EL (cell line): ENCODE data around the gene PITPNC1.
"Not testable (repeated sequence)": the region's sequence is repeated elsewhere in the genome, so short reads cannot be mapped to it uniquely, and the experiment has no call there.

Source experiments
- DNase-seq: peaks from one replicate; pipeline ENCODE4 v3.0.0-alpha.2; 2016

PITPNC1 gene

DNA sequence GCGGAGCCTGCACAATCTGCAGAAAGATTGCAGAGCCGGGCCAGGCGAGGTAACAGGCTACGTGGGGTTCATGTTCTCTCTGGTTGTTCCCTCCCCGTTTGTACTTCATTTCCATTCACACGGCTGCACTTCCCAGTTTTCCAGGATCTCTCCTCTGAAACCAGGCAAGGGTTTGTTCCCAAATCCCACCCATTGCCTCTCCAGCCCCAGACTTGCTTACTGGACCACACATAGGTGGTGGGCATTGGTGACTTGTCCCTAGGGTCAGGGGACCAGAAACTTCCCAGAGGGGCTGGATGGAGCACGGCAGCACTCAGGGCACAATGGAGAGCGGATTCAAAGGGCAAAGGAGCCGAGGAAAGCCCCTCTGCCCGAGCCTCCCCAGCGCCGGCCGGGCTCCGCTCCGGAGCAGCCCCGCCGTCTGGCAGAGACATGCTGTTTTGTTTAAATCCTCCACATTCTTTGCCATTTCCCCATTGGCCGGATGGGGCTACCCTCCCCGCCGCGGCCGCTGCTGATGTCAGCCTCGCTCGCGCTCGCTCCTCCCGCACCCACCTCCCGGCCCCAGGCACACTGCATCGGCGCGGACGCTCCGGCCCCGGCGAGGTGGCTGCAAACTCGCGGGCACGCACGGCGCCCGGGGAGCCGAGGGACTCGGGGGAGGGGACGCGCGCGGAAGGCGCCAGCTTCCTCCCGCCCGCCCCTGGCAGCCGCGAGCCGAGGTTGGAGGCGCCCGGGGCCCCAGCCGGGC lies at the start of gene PITPNC1:
TSS of gene PITPNC1 (plus strand) at position 545 of the 751 bp plus-strand sequence.
- peak; percentile 87 for DNase-seq

DNA sequence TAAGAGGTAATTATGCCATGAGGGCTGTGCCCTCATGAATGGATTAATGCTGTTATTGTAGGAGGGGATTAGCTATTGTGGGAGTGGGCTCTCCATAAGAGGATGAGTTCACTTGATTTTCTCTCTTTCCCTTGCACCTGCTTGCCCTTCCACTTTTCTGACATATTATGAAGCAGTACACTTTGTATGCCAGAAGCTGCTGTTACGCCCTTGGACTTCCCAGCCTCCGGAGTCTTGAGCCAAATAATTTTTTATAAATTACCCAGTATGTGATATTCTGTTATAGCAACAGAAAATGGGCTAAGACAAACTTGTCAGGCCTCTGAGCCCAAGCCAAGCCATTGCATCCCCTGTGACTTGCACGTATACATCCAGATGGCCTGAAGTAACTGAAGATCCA lies 49.1 kb upstream of the PITPNC1 start:
- no peak for DNase-seq

DNA sequence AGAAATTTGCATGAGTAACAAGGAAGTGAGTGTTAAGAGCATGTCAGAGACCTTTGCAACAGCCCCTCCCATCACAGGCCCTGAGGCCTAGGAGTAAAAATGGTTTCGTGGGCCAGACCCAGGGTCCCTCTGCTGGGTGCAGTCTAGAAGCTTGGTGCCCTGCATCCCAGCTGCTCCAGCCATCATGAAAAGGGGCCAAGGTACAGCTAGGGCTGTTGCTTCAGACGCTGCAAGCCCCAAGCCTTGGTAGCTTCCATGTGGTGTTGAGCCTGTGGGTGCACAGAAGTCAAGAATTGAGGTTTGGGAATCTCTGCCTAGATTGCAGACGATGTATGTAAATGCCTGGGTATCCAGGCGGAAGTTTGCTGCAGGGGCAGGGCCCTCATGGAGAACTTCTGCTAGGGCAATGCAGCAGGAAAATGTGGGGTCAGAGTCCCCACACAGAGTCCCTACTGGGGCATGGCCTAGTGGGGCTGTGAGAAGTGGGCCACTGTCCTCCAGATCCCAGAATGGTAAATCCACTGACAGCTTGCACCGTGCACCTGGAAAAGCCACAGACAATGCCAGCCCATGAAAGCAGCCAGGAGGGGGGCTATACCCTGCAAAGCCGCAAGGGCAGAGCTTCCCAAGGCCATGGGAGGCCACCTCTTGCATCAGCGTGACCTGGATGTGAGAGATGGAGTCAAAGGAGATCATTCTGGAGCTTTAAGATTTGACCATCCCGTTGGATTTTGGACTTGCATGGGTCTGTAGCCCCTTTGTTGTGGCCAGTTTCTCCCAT lies 45.5 kb upstream of the PITPNC1 start:
- not testable (repeated sequence) for DNase-seq

DNA sequence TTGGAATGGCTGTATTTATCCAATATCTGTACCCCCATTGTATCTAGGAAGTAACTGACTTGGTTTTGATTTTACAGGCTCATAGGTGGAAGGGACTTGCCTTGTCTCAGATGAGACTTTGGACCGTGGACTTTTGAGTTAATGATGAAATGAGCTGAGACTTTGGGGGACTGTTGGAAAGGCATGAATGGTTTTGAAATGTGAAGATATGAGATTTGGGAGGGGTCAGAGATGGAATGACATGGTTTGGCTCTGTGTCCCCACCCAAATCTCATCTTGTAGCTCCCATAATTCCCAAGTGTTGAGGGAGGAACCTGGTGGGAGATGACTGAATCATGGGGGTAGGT lies 44.9 kb upstream of the PITPNC1 start:
- not testable (repeated sequence) for DNase-seq

DNA sequence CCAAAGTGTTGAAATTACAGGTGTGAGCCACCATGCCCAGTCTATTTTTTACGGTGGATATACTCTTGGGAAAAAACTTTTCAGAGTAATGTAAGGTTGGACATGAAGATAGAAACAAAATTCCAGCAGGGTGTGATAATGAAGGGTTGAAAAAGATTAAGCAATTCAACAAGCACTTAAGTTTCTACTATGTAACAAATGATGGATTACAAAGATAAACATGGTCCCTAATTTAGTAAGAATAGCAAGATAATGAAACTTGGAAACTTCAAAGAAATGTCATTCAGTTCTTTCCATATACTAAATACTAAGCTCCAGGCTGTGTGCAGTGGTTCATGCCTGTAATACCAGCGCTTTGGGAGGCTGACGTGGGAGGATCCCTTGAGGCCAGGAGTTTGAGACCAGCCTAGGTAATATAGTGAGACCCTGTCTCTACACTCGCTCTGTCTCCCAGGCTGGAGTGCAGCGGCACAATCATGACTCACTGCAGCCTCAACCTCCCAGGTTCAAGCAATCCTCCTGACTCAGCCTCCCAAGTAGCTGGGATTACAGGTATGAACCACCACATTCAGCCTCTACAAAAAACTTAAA lies 41.7 kb upstream of the PITPNC1 start:
- no peak for DNase-seq

DNA sequence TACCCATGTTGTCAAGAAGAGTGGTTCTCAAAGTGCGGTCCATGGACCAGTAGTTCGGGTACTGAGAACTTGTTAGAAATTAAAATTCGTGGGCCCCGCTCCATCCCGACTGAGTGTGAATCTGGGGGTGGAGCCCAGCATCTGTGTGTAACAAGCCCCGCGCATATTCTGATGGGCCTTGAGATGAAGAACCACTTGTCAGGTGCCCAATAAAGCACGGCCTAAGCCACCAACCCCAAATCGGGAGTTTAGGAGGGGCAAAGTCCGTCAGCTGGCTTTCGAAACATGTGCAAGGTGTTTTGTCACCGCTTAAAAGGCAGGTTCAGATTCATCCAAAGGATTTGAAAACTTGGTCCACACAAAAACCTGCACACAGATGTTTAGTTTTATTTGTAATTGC lies 40.2 kb upstream of the PITPNC1 start:
- no peak for DNase-seq

DNA sequence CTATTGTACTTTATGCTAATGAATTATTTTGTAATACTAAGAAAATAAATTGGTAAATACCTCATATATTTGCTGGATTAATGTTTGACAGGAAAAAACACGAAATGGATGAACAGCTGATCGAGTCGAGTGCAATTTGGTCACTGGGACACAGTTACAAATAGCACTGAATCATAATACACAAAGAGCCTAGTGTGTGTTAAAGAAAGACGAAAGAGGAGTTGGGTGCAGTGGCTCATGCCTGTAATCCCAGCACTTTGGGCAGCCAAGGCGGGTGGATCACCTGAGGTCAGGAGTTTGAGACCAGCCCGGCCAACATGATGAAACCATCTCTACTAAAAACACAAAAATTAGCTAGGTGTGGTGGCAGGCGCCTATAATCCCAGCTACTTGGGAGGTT lies 38.7 kb upstream of the PITPNC1 start:
- DNase-seq: not testable (repeated sequence)

DNA sequence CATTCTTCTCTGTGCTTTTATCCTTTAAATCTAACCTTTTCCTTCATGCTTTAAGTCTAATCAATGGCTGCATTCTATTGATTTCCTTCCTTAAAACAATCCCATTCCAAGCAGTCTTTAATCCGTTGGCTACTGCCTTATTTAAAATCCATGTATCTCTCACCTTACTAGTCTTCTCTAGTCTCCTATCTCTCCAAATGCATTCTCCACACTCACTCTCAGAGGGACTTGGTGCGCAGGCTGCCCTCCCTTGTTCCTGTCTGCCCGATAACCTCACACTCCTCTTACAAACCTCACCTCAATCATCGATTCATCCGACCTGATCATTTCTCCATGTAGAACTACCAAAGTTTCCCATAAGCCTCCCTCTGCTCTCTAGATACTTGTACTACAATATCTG lies 33.8 kb upstream of the PITPNC1 start:
- DNase-seq: no peak

DNA sequence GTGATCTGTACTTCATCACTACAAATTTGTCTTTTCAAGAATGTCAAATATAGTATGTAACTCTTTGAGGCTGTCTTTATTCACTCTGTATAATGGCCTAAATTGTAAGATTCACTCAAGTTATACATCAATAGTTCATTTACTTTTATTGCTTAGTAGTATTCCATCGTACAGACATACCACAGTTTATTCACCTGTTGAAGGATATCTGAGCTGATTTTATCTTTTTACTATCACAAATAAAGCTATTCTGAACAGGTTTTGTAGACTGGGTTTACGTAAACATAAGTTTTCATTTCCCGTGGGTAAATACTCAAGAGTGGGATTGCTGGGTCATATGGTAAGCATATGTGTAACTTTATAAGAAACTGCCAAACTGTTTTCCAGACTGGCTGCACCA lies 29.3 kb upstream of the PITPNC1 start:
- no peak for DNase-seq

DNA sequence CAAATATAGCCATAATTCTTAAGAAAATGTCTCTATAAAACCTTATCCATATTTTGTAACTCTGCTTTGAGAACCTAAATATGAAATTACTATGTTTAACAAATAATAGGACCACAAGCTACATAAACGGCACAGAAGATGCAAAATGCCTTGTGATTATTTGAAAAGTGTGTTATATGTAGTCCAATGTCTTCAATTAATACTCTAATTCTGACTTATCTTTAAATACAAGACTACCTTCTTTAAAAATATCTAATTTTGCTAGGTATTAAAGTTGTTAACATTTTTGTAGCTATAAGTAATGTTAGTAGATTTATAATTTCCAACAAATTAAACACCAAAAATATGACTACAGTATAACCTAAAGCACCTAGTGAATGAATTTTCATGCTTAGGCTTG lies 27.7 kb upstream of the PITPNC1 start:
- DNase-seq: no peak

DNA sequence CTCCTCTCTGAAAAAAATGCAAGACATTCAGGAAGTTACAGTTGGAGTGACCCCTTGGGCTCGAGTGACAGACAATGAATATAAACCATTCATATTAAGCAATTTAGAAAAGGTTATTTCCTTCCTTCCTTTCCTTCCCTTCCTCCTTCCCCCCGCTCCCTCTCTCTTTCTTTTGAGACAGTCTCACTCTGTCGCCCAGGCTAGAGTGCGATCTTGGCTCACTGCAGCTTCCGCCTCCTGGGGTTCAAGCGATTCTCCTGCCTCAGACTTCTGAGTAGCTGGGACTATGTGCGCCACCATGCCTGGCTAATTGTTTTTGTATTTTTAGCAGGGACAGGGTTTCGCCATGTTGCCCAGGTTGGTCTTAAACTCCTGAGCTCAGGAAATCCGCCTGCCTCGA lies 23.9 kb upstream of the PITPNC1 start:
- no peak for DNase-seq

DNA sequence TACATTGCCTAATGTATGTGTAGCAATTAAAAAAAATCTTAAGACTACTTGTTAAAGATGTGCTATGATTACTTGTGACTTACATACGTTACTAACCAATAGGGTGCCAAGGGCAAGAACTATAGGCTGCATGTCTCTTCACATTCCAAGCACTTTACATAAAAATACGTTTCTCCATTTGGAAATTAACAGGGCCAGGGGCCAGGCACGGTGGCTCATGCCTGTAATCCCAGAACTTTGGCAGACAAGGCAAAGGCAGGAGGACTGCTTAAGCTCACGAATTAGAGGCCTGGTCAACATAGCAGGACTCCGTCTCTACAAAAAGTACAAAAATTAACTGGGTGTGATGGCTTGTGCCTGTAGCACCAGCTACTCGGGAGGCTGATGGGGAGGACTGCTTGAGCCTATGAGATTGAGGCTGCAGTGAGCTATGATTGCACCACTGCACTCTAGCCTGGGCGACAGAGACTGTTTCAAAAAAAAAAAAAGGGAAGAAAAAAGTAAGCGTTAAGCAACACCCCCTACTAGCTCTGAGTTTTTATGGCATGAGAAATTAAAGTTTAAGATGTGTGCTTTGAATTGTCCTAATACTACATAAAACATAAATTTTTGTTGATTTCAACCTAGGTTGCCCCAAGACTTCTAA lies 23.0 kb upstream of the PITPNC1 start:
- no peak for DNase-seq

DNA sequence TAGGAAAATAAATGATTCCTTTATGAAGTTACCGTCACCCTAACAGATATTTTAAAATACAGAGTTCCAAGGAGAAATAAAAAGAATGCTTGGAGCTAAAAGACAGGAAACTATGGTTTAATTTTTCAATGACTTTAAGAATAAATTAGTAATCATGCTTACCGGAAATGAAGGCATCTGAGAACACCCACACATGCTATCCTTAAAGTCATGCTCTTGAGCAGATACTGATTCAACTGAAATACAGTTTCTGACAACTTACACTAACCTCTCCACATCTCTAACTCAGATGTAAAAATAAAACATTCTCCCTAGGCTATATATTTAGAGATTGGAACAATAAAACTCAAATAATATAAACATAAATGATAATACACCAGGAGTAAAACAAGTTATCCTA lies 18.5 kb upstream of the PITPNC1 start:
- no peak for DNase-seq

DNA sequence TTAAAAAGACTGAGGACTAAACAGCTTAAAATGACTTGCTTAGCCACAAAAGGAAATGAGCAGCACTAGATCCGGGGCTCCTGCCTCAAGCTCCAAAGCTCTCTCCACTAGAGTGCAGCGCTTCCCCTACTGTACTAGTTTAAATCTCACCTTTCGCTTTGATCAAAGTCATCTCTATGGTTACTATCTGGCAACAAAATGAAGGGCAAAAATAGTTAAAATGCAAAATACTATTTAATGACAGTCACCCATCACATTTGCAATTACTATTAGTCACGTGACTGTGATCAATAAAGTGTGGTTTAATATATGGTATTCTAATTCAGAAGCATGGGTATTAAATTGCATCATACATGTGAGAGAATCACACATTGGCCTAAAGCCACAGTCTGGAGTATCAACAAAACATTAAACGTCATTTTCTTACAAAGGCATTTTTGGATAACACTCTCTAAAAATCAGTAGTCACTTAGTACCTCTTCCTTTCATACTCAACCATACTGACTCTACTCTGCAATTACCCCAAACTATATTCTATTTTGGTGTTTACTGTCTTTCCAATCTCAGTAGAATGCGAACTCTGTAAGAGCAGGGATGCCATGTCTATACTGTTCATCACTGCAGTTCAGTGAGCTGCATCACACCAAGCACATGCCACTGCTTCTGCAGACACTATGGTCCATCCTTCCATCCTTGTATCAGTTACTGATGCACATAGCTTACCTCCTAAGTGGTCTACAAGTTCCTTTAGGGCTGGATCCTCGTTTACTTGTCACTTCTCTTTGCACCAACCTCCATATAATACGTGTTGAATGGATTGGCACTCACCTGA lies 16.9 kb upstream of the PITPNC1 start:
- DNase-seq: peak; percentile 30

DNA sequence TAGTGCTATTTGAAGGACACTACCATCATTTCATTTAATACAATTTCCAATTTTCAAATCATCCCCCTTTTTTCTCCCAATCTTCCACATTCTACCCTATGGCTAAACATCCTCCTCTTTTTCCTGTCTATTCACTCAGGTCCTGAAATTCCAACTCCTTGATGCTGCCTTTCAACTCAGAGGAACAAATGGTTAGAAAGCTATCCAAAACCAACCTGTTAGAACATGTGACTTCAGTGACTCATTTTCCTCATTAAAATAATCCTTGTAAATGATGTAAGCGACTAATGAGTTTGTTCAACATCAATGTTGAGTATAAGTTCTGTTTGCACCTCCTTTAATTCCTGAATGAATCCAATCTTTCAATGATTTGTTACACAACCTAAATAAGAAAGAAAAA lies 16.2 kb upstream of the PITPNC1 start:
- no peak for DNase-seq

DNA sequence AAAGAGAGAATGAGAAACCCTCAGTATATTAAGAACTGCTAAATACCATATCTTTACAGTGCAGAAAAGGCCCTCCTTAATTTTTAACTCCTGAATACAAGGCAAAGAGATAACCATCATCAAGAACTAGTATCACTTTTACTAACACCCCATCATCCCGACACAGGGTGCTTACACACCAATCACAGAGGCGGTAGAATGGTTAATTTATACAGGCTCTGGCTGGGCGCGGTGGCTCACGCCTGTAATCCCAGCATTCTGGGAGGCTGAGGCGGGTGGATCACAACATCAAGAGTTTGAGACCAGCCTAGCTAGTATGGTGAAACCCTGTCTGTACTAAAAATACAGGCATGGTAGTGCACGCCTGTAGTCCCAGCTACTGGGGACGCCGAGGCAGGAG lies 14.9 kb upstream of the PITPNC1 start:
- no peak for DNase-seq

DNA sequence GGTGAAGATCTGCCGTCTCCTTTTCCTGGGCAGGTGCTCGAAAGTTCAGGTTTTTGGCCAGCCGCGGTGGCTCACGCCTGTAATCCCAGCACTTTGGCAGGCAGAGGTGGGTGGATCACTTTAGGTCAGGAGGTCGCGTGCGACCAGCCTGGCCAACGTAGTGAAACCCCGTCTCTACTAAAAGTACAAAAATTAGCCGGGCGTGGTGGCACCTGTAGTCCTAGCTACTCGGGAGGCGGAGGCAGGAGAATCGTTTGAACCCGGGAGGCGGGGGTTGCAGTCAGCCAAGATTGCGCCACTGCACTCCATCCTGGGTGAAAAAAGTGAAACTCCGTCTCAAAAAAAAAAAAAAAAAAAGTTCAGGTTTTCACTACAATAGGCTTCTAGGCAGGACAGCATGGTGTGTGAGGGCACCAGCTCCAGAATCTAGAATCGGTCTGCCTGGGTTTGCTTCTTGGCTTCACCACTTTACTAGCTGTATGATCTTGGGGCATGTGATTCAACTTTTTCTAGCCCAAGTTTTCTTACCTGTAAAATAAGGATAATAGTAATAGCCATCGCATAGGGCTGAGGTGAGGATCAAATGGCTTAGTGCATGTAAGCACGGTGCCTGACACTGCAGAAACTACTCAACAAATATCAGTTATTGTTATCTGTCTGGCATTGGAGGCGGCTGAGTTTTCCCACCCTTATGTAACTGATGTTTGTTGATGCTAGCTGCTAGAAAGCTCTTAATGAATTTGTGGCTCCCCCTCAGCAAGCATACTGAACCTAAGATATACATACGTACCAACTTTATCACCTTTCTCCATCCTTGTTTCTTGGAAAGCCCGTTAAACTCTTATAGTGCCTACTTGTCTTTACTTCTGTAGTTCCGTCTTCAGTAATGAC lies 12.0 kb upstream of the PITPNC1 start:
- no peak for DNase-seq

DNA sequence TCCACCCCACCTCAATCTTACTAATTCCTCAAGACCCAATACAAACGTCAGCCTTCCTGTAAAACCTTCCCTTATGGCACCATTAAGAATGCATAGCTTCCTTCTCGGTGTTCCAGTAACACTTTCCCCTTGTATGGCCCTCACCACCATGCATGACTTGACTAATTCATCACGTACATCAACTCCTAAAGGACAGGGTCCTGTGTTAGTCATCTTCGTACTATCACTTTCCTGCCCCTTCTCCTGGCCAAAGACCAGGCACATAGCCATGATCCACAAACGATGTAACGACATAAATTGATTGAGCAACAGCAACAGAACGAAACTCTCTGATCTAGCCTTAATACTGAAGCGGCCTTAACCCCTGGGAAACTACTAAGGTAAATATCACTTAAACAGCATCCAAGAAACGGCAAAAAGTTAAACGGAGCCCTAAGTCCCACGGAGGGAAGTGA lies 11.3 kb upstream of the PITPNC1 start:
- DNase-seq: peak; percentile 68

DNA sequence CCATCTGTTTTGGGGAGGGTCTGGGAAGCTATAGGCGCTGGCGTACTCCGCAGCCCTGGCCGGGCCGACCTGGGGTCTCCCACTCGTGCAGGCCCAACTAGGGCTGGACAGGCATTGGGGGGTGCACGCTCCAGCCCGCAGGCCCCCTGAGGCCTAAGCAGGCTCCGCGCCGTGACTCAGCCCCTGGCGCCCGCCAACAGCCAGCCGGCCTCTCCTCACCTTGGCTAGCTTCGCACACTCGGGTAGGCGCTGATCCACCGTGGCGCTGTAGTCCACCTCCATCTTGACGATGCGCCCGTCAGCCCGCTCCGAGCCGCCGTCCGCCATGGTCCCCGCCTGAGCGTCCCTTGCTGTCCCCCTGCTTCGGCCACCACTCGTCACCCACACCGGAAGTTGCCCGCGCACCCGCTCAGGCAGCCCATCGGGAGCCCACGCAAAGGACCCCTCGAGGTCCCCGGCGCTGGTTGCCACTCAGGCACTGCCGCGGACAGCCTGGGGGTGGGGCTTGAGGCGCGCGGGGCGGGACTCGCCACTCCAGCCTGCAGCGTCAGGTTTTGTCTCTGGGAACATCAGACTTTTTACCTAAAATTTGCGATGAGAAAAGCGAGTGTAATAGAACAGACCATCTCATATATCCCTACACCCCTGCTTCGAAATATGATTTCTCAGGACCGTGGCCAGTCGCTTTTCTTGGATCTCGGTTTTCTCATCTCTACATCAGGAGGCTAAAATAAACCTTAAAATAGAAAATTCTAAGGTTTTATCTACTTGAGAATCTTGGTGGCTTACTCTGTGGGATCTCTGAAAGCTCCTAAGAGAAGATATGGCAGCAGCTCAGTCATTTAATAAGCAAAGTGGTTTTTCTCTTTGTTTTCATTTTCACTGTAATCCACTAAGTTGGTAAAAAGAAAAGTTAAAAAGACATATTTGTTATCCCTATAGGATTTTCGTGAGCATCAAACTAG lies 10.6 kb upstream of the PITPNC1 start, which contains the start of gene PSMD12:
TSS of gene PSMD12 (minus strand) at position 385 of the 965 bp plus-strand sequence. CDS start at position 327, 58 bp downstream.
- peak; percentile 91 for DNase-seq

DNA sequence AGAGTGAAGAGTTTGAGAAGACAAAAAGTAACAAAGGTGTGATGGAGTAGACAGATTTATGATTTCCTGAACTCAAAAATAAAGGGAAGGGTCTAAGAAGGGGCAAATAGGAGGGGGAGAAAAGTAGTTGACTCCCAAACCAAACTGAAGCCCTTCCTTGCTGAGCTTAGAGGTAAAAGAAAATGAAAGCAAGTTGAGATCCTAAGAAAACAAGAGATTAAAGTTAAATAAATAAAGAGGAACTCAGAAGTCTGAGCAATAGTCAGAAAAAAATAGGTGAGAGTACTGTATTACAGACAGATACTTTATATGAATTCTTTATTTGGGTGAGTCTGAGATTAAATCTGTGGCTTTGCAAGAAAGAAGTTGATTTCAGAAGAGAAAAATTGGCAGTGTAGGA lies 7.4 kb upstream of the PITPNC1 start:
- DNase-seq: no peak
